Measurements from ENCODE around the gene SRPK2.
"Not testable (repeated sequence)": the region's sequence is repeated elsewhere in the genome, so short reads cannot be mapped to it uniquely, and the experiment has no call there.

SRPK2 gene

GRCh38 chr7:105348177-105348576, 40.5 kb downstream of the SRPK2 start:
- not testable (repeated sequence) for H3K27ac Mint-ChIP-seq (ENCODE audit: low read depth); H3K36me3 Mint-ChIP-seq (ENCODE audit: insufficient read depth); H3K9me3 Mint-ChIP-seq; ATAC-seq (replicated peaks; ENCODE audit: extremely low read depth, poor library complexity, severe bottlenecking); H3K4me3 Mint-ChIP-seq; DNase-seq (ENCODE audit: low spot score in 2 of 2); H3K27me3 Mint-ChIP-seq
- peaks cover 62% of the 10 kb centered on the region for H3K4me1 Mint-ChIP-seq

DNA sequence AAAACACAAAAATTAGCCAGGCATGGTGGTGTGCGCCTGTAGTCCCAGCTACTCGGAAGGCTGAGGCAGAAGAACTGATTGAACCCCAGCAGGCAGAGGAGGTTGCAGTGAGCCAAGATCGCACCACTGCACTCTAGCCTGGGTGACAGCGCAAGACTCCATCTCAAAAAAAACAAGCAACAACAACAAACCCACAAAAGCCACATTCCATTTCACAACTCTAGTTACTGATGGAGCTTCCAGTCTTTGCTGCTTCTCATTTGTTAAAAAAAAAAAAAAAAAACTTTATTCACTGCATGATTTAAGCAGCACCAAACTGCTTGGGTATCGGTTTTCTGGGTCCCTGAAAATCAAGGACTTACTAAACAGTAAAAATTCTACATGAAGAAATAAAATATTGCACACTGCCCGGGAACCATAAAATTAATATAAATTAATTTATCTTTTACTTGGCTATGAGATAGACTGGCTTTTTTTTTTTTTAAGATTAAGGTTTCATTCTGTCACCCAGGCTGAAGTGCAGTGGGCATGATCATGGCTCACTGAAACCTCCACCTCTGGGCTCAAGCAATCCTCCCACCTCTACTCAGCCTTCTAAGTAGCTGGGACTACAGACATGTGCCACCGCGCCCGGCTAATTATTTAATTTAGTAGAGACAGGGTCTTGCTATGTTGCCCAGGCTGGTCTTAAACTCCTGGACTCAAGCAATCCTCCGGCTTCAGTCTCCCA, 42.0 kb downstream of the SRPK2 start:
- DNase-seq (ENCODE audit: low spot score in 2 of 2): peak in 1 of 2 donors; percentile 41
- H3K4me3 Mint-ChIP-seq: peak overlapping the region; percentile 60
- no peaks in the 10 kb centered on the region for H3K27me3 Mint-ChIP-seq

GRCh38 chr7:105346138-105346537, 42.6 kb downstream of the SRPK2 start:
- Mint-ChIP-seq H3K27ac (ENCODE audit: low read depth) (peak overlapping the region; percentile 30), H3K36me3 (ENCODE audit: insufficient read depth) (peaks cover 5% of the 10 kb centered on the region), H3K9me3 (no peaks in the 10 kb centered on the region), H3K4me1 (peaks cover 57% of the 10 kb centered on the region), H3K27me3 (no peaks in the 10 kb centered on the region), H3K4me3 (peak overlapping the region; percentile 60)
- peak; percentile 9 for ATAC-seq (replicated peaks; ENCODE audit: extremely low read depth, poor library complexity, severe bottlenecking)
- DNase-seq (ENCODE audit: low spot score in 2 of 2): no peak

More for the DNA sequence above, 42.0 kb downstream of the SRPK2 start:
- Mint-ChIP-seq H3K36me3 (ENCODE audit: insufficient read depth) (peaks cover 3% of the 10 kb centered on the region), H3K9me3 (no peaks in the 10 kb centered on the region), H3K27ac (ENCODE audit: low read depth) (peak overlapping the region; percentile 30), H3K4me1 (peaks cover 58% of the 10 kb centered on the region)
- peak; percentile 94 for ATAC-seq (replicated peaks; ENCODE audit: extremely low read depth, poor library complexity, severe bottlenecking)

DNA sequence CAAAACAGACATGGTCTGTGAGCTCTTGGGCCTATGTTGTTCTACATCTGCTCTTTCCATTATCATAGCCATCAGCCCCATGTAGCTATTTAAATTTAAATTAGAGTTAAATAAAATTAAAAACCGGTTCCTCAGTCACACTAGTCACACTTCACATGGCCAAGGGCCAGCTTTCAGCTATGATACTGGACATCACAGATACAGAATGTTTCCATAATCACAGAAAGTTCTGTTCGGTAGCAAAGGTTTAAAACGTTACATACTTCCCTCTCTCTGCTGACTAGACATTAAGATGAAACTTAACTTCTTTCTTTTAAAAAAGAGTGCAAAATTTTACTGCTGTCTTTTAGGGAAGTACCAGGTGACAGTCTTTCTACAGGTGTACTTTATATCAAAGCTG, 43.0 kb downstream of the SRPK2 start:
- Mint-ChIP-seq H3K27ac (ENCODE audit: low read depth) (peak overlapping the region; percentile 30), H3K4me1 (peaks cover 53% of the 10 kb centered on the region), H3K9me3 (no peaks in the 10 kb centered on the region), H3K27me3 (no peaks in the 10 kb centered on the region), H3K4me3 (peak overlapping the region; percentile 60), H3K36me3 (ENCODE audit: insufficient read depth) (peaks cover 5% of the 10 kb centered on the region)
- no peak for DNase-seq (ENCODE audit: low spot score in 2 of 2)
- ATAC-seq (replicated peaks; ENCODE audit: extremely low read depth, poor library complexity, severe bottlenecking): no peak

DNA sequence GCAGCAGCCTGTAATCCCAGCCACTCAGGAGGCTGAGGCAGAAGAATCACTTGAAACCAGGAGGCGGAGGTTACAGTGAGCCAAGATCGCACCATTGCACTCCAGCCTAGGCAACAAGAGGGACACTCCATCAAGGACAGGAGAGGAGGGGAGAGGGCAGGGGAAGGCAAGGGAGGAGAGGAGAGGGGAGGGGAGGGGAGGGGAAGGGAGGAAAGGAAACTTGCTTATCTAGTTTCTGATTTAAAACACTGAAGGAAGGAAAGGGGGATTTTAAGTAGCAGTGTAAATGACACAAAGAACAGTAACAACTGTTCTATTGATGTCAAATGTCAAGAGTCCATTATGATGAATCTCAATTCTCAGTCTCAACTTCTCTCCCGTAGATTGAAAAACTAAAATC, 43.7 kb downstream of the SRPK2 start:
- H3K4me3 Mint-ChIP-seq: no peak overlapping the region
- ATAC-seq (replicated peaks; ENCODE audit: extremely low read depth, poor library complexity, severe bottlenecking) (no peak), DNase-seq (ENCODE audit: low spot score in 2 of 2) (no peak)
- peak overlapping the region; percentile 32 for H3K27ac Mint-ChIP-seq (ENCODE audit: low read depth)
- peaks cover 51% of the 10 kb centered on the region for H3K4me1 Mint-ChIP-seq
- peaks cover 7% of the 10 kb centered on the region for H3K36me3 Mint-ChIP-seq (ENCODE audit: insufficient read depth)
- no peaks in the 10 kb centered on the region for H3K9me3 Mint-ChIP-seq
- H3K27me3 Mint-ChIP-seq: no peaks in the 10 kb centered on the region

- Mint-ChIP-seq H3K27me3 (no peaks in the 10 kb centered on the region), H3K4me1 (peaks cover 24% of the 10 kb centered on the region), H3K9me3 (no peaks in the 10 kb centered on the region), H3K36me3 (ENCODE audit: insufficient read depth) (peaks cover 6% of the 10 kb centered on the region), H3K4me3 (no peak overlapping the region), H3K27ac (ENCODE audit: low read depth) (peak overlapping the region; percentile 25)
- no peak for ATAC-seq (replicated peaks; ENCODE audit: extremely low read depth, poor library complexity, severe bottlenecking)
- no peak for DNase-seq (ENCODE audit: low spot score in 2 of 2)
Measured at GRCh38 chr7:105339404-105340323, 49.1 kb downstream of the SRPK2 start.

DNA sequence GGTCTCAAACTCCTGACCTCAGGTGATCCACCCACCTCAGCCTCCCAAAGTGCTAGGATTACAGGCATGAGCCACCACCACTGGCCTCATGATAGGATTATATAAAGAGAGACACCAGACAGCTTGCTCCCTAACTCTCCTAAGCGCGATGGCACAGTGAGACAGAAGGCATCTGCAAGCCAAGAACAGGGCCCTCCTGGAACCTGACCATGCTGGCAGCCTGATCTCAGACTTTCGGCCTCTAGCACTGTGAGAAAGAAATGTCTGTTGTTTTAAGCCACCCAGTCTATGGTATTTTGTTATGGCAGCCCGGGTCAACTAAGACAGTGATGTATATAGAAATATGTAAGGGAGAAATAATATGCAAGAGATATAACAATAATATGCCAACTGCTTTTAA, 51.2 kb downstream of the SRPK2 start:
- DNase-seq (ENCODE audit: low spot score in 2 of 2) (no peak), ATAC-seq (replicated peaks; ENCODE audit: extremely low read depth, poor library complexity, severe bottlenecking) (no peak)
- Mint-ChIP-seq H3K9me3 (no peaks in the 10 kb centered on the region), H3K4me3 (no peak overlapping the region), H3K27me3 (no peaks in the 10 kb centered on the region), H3K27ac (ENCODE audit: low read depth) (no peak overlapping the region), H3K36me3 (ENCODE audit: insufficient read depth) (peaks cover 8% of the 10 kb centered on the region), H3K4me1 (peaks cover 9% of the 10 kb centered on the region)

DNA sequence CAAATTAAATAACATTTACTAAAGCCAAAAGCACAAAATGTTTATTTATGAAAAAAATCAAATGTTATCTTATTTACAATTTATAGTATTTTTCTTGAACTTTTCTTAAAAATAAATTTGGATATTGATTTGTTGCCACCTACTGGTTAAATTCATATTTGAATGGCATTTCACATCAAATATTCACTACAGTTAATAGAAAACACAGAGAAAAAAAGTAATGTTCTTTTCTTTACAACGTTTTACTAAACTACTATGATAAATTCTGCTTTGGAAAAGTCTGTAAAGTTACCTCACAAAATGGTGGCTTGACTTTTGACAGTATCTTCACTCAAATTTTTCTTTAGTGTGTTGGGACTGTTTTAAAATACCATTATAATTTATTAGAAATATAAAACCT, 52.7 kb downstream of the SRPK2 start:
- peaks cover 18% of the 10 kb centered on the region for H3K4me1 Mint-ChIP-seq
- H3K27me3 Mint-ChIP-seq: no peaks in the 10 kb centered on the region
- no peak overlapping the region for H3K4me3 Mint-ChIP-seq
- no peaks in the 10 kb centered on the region for H3K9me3 Mint-ChIP-seq
- no peak overlapping the region for H3K27ac Mint-ChIP-seq (ENCODE audit: low read depth)
- peaks cover 11% of the 10 kb centered on the region for H3K36me3 Mint-ChIP-seq (ENCODE audit: insufficient read depth)
- ATAC-seq (replicated peaks; ENCODE audit: extremely low read depth, poor library complexity, severe bottlenecking) (no peak), DNase-seq (ENCODE audit: low spot score in 2 of 2) (no peak)

DNA sequence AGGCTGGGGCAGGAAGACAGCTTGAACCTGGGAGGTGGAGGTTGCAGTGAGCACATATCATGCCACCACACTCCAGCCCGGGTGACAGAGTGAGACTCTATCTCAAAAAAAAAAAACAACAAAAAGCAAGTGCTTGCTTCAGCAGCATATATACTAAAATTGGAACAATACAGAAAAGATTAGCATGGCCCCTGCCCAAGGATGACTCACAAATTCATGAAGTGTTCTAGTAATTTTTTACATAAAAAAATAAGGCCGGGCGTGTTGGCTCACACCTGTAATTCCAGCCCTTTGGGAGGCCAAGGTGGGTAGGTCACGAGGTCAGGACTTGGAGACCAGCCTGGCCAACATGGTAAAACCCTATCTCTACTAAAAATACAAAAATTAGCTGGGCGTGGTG, 56.1 kb downstream of the SRPK2 start:
- not testable (repeated sequence) for H3K36me3 Mint-ChIP-seq (ENCODE audit: insufficient read depth); H3K9me3 Mint-ChIP-seq; H3K27me3 Mint-ChIP-seq; H3K4me3 Mint-ChIP-seq; DNase-seq (ENCODE audit: low spot score in 2 of 2); ATAC-seq (replicated peaks; ENCODE audit: extremely low read depth, poor library complexity, severe bottlenecking)
- Mint-ChIP-seq H3K27ac (ENCODE audit: low read depth) (peak overlapping the region; percentile 13), H3K4me1 (peaks cover 22% of the 10 kb centered on the region)

DNA sequence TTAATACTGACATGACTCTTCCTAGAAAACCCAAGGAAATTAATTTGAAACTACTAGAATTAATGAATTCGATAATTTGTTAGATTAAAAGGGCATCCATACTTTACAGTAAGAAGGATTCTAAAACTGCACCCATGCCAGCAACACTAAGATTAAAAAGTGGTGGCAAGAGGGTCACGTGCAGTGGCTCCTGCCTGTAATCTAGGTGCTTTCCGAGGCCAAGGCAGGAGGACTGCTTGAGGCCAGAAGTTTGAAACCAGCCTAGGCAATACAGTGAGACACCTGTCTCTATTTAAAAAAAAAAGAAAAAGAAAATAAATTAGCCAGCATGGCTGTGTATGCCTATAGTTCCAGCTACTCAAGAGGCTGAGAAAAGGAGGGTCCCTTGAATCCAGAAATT, 58.2 kb downstream of the SRPK2 start:
- peaks cover 43% of the 10 kb centered on the region for H3K4me1 Mint-ChIP-seq

DNA sequence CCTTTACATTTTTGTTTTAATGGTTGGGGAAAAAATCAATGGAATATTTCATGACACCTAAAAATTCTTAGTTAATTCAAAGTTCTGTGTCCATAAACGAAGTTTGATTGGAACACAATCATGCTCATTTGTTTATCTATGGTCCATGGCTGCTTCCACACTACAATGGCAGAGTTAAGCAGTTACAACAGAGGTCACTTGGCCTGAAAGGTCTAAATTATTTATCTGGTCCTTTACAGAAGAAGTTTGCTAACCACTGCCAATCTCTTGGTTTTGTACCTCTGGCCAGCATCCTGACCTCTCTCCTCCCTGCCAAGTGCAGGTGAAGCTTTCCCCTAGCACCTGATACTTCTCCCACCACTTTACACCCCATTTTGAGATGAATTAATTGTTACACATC, 61.5 kb downstream of the SRPK2 start:
- Mint-ChIP-seq H3K4me1 (peaks cover 61% of the 10 kb centered on the region), H3K9me3 (no peaks in the 10 kb centered on the region), H3K36me3 (ENCODE audit: insufficient read depth) (peaks cover 4% of the 10 kb centered on the region), H3K4me3 (no peak overlapping the region), H3K27ac (ENCODE audit: low read depth) (no peak overlapping the region), H3K27me3 (no peaks in the 10 kb centered on the region)
- DNase-seq (ENCODE audit: low spot score in 2 of 2): no peak
- no peak for ATAC-seq (replicated peaks; ENCODE audit: extremely low read depth, poor library complexity, severe bottlenecking)

More for the DNA sequence above, 58.2 kb downstream of the SRPK2 start:
- H3K27me3 Mint-ChIP-seq: no peaks in the 10 kb centered on the region
- H3K27ac Mint-ChIP-seq (ENCODE audit: low read depth): no peak overlapping the region
- no peak overlapping the region for H3K4me3 Mint-ChIP-seq
- H3K36me3 Mint-ChIP-seq (ENCODE audit: insufficient read depth): peaks cover 8% of the 10 kb centered on the region
- DNase-seq (ENCODE audit: low spot score in 2 of 2) (no peak), ATAC-seq (replicated peaks; ENCODE audit: extremely low read depth, poor library complexity, severe bottlenecking) (no peak)
- H3K9me3 Mint-ChIP-seq: no peaks in the 10 kb centered on the region

DNA sequence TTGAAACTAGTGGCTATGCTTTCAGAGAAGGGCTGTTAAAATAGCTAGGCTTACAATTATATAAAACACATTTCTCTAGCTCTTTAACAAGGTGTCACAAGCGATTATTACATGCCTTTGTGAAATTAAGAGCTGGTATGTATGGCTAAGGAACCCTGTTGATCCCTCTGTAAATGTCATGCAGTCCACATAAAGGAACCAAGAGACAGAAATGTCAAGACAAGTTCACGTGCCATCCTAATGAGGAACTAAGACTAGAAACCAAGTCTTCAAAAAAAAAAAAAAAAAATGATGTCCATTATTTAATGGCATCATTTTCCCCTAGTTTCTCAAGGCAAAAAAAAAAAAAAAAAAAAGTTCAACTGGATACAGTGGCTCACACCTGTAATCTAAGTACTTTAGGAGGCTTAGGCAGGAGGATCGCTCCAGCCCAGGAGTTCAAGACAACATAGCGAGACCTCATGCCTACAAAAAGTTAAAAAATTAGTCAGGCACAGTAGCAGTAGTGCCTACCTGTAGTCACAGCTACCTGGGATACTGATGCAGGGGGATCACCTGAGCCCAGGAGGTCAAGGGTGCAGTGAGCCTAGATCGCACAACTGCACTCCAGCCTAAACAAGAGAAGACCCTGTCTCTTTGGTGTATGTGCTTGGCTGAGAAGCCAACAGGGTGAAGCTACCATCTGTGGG, 63.4 kb downstream of the SRPK2 start:
- Mint-ChIP-seq H3K36me3 (ENCODE audit: insufficient read depth) (peaks cover 3% of the 10 kb centered on the region), H3K27me3 (no peaks in the 10 kb centered on the region), H3K9me3 (no peaks in the 10 kb centered on the region), H3K27ac (ENCODE audit: low read depth) (peak overlapping the region; percentile 29), H3K4me1 (peaks cover 68% of the 10 kb centered on the region), H3K4me3 (no peak overlapping the region)
- DNase-seq (ENCODE audit: low spot score in 2 of 2) (no peak), ATAC-seq (replicated peaks; ENCODE audit: extremely low read depth, poor library complexity, severe bottlenecking) (no peak)
